Measurements from ENCODE around the gene MARCHF6.
"Not testable (repeated sequence)": the region's sequence is repeated elsewhere in the genome, so short reads cannot be mapped to it uniquely, and the experiment has no call there.

Gene MARCHF6

GRCh38 chr5:10381803-10382202 is 28.3 kb downstream of the MARCHF6 start:
- DNase-seq (ENCODE audit: low read depth) = peak; percentile 23

GRCh38 chr5:10384483-10384882 is 31.0 kb downstream of the MARCHF6 start:
- no peak for DNase-seq (ENCODE audit: low read depth)

- DNase-seq (ENCODE audit: low read depth) = peak; percentile 93
Observed at GRCh38 chr5:10387690-10388089, 34.2 kb downstream of the MARCHF6 start.

- no peak for DNase-seq (ENCODE audit: low read depth)
Observed at GRCh38 chr5:10391130-10391529, 37.6 kb downstream of the MARCHF6 start.

- DNase-seq (ENCODE audit: low read depth) = not testable (repeated sequence)
Observed at GRCh38 chr5:10392567-10393328, 39.3 kb downstream of the MARCHF6 start.

- DNase-seq (ENCODE audit: low read depth) = peak; percentile 31
Observed at GRCh38 chr5:10393491-10393890, 40.0 kb downstream of the MARCHF6 start.

GRCh38 chr5:10396552-10396951 is 43.1 kb downstream of the MARCHF6 start:
- DNase-seq (ENCODE audit: low read depth) = no peak

GRCh38 chr5:10399839-10400238 is 46.3 kb downstream of the MARCHF6 start:
- no peak for DNase-seq (ENCODE audit: low read depth)

GRCh38 chr5:10400411-10400810 is 46.9 kb downstream of the MARCHF6 start:
- DNase-seq (ENCODE audit: low read depth) = no peak

GRCh38 chr5:10400831-10401230 is 47.3 kb downstream of the MARCHF6 start:
- DNase-seq (ENCODE audit: low read depth) = peak; percentile 88

GRCh38 chr5:10401498-10401897 is 48.0 kb downstream of the MARCHF6 start:
- DNase-seq (ENCODE audit: low read depth) = no peak

Measured in iris pigment epithelial cell (primary cell).